IPS-18c (cell line): ENCODE results near the gene TYRP1.

Experiments used
- H3K4me3 ChIP-seq: 2 replicates; pipeline ENCODE4 v1.7.0; 2013; ENCODE audit warnings: low read depth, mild to moderate bottlenecking, low read length, moderate library complexity; ENCODE audit not compliant: insufficient read depth
- H3K9me3 ChIP-seq: one replicate; pipeline ENCODE4 v1.6.1; 2013; ENCODE audit warnings: mild to moderate bottlenecking, low read length, moderate library complexity; ENCODE audit not compliant: control insufficient read depth, insufficient read depth

The TYRP1 gene

DNA sequence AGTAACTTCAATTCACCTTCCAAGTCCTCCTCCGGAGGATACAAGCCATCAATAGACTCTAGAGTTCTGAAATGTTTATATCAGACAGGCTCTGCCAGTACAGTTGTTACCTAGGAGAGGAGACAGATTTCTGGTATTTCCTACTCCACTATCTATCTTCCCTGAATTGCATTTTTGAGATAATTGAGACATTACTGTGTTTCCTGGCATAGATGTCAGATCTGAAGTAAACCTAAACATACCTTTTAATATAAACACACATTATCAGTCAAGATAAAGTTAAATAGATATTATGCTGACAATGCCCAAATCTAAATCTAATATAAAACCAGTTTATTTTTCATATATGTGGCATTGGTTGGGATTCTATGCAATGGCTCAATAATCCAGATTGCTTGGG is 8.2 kb upstream of the TYRP1 start:
- H3K4me3 ChIP-seq, result no peak overlapping the region
- H3K9me3 ChIP-seq, result no peaks in the 10 kb centered on the region

GRCh38 chr9:12689233-12689632 is 4.0 kb upstream of the TYRP1 start:
- no peak overlapping the region for H3K4me3 ChIP-seq
- no peaks in the 10 kb centered on the region for H3K9me3 ChIP-seq

DNA sequence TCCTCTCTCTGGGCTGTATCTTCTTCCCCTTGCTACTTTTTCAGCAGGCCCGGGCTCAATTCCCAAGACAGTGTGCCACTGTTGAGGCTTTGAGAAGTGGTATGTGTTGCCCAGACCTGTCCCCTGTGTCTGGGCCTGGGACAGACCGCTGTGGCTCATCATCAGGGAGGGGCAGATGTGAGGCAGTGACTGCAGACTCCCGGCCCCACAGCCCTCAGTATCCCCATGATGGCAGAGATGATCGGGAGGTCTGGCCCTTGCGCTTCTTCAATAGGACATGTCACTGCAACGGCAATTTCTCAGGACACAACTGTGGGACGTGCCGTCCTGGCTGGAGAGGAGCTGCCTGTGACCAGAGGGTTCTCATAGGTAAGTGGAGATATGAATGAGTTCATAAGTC is 828 bp downstream of the TYRP1 start:
- Histone ChIP-seq H3K9me3 (no peaks in the 10 kb centered on the region), H3K4me3 (no peak overlapping the region)

- Histone ChIP-seq H3K4me3 (no peak overlapping the region), H3K9me3 (no peaks in the 10 kb centered on the region)
These were observed 2.3 kb downstream of the TYRP1 start for GRCh38 chr9:12695474-12695873.

DNA sequence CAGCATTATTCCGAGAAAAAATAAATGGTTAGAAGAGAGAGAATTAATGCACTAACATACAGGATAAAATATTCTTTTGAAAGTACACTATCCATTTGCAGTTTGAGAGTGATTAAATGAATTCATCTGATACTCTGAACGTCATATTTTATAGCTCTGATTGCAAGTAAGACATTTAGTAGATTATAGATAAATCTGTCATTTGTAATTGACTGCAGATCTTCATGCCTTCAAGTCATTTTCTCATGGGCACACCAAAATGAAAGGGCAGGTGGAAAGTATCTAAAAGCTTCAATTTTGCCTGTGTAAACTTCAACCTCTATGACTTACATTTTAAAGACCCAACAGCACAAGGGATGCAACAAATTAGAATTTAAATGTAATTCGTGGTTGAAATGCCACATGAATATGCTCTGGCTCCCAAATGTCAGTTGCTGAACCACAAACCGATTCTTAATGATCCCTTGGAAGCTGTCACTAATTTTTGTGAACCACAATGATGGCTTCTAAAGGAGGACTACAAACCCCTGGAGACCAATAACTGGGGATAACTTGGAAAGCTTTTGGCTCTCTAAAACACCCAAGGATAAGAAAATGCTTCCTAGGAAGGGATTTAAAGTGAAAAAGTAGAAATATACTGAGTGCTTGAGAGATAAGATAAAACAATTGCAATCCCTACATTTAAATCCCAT is 3.9 kb downstream of the TYRP1 start:
- H3K9me3 ChIP-seq, result no peaks in the 10 kb centered on the region
- H3K4me3 ChIP-seq, result no peak overlapping the region

DNA sequence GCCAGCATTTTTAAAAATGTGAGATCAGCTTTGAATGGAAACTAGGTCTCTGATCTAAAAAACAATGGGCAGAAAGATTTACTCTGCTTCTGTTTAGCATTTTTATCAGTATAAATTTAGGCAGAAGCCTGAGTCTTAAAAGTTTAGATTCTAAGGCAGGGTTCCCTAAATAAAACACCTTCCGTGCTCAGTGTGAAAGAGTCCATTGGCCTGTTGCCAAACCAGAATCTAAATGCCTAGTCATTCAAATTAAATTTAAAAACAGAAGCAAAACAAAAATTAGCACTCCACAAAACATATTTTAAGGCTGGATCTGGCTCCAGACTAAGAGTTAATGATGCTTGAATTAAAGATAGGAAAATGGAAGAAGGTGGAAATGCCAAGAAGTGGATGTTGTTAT is 4.5 kb downstream of the TYRP1 start:
- Histone ChIP-seq H3K4me3 (no peak overlapping the region), H3K9me3 (no peaks in the 10 kb centered on the region)

DNA sequence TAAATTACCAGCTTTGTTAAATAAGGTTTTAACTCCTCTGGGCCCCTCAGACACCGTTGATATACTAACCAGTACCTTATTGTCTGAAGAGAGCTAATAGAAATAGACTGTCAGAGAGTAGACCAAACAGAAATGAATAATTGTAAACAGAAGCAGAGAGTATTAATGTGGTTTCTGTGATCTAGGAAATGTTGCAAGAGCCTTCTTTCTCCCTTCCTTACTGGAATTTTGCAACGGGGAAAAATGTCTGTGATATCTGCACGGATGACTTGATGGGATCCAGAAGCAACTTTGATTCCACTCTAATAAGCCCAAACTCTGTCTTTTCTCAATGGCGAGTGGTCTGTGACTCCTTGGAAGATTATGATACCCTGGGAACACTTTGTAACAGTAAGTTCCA is 5.1 kb downstream of the TYRP1 start:
- H3K4me3 ChIP-seq, result no peak overlapping the region
- no peaks in the 10 kb centered on the region for H3K9me3 ChIP-seq

DNA sequence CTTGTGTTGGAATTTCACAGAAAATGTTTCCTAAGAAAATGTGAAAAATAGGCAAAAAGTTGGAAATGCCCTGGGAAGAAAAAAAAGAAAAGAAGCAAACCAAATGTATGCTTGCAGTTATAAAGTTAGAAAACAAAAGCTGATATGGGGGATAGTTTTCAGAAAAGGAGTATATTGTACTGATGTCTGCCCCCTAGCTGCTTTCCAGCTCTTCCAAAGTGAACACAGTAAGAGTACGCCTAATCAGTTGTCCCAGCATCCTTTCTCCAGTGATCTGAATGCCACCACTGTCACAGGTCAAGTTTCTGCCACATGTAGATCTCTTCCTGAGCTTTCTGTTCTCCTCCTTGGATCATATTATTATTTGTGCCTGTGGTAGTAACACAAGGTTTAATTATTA is 5.8 kb downstream of the TYRP1 start:
- Histone ChIP-seq H3K4me3 (no peak overlapping the region), H3K9me3 (no peaks in the 10 kb centered on the region)

GRCh38 chr9:12699529-12699928 is 6.3 kb downstream of the TYRP1 start:
- H3K4me3 ChIP-seq, result no peak overlapping the region
- H3K9me3 ChIP-seq, result no peaks in the 10 kb centered on the region

- Histone ChIP-seq H3K4me3 (no peak overlapping the region), H3K9me3 (no peaks in the 10 kb centered on the region)
These were observed 7.9 kb downstream of the TYRP1 start for GRCh38 chr9:12701126-12701525.

- Histone ChIP-seq H3K4me3 (no peak overlapping the region), H3K9me3 (no peaks in the 10 kb centered on the region)
These were observed 9.1 kb downstream of the TYRP1 start for GRCh38 chr9:12702160-12702758.

GRCh38 chr9:12703996-12704395 is 10.8 kb downstream of the TYRP1 start:
- no peak overlapping the region for H3K4me3 ChIP-seq
- no peaks in the 10 kb centered on the region for H3K9me3 ChIP-seq

DNA sequence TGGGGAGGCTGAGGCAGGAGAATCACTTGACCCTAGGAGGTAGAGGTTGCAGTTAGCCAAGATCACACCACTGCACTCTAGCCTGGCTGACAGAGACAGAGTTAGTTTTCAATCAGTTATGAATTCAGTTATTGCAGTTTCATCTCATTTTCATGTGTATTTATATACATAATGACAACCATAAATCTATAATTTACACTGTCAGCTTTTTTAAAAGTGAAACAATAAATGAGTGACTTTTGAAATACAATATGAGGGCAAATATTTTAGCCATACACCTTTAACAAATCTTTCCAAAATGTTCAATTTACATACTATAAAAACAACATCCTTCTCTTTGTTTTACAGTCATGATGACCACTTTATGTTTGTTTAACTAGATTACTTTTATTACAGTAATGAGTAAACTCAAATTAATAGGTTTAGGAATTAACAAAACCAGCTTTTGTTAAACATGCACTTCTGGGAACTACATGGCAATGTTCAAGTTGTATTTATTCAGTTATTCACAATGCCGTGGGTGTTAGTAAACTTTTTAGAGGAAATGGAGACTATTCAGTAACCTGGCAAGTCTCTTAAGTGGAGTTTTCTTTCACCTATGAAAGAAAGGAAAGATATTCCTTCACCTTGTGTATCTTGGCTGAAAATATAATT is 12.7 kb downstream of the TYRP1 start:
- H3K4me3 ChIP-seq, result no peak overlapping the region
- no peaks in the 10 kb centered on the region for H3K9me3 ChIP-seq

DNA sequence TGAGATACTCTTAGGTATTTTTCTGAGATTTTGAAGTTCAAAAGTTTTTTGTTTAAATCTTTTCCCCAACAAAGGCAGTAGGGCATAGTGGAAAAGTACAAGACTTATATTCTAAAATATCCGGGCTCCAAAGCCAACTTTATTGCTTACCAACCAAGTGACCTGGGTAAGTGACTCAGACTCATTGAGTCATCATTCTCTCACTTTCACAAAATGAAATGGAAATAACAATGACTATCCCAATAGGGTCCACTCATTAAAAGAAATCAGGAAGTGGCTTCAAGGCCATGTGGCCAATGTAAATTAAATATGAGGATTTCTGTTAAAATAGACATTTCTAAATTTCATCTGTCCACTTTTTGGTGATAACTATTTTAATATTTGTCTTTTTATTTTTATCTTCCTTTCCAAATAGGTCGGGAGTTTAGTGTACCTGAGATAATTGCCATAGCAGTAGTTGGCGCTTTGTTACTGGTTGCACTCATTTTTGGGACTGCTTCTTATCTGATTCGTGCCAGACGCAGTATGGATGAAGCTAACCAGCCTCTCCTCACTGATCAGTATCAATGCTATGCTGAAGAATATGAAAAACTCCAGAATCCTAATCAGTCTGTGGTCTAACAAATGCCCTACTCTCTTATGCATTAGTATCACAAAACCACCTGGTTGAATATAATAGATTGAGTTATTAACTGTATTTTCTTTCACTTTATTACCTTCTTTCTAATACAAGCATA is 15.5 kb downstream of the TYRP1 start:
- H3K4me3 ChIP-seq, result no peak overlapping the region
- no peaks in the 10 kb centered on the region for H3K9me3 ChIP-seq

DNA sequence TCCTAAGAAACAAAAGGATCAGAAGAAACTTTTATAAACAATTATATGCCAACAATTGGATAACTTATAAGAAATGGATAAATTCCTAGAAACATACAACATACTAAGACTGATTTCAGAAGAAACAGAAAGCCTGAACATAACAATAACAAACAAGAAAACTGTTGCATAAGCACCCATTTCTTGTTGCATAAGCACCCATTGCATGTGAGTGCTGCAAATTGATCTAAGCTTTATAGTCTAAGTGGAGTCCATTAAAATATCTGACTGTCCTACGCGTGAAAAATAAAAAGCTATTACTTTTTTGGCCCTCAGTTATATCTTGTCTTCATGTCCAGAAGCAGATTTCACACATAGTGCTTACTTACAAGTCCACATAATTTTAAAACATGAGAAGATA is 19.3 kb downstream of the TYRP1 start:
- H3K4me3 ChIP-seq, result no peak overlapping the region
- no peaks in the 10 kb centered on the region for H3K9me3 ChIP-seq

DNA sequence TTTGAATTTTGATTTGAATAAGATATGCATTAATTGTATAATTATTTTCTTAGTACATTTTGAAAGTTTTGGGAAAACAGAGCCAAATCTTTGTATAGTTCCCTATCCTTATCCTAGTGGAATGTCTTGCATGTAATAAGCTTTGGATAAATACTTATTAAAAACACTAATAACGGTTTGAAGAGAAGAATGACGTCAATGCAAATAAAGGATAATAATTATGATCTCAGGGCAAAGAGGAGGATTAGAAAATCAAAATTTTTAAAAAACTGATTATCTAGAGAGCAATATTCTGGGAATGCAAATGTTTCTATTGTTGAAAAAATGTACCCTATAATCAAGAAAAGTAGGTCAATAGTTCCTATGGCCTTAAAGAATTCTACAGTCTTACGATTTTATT is 22.1 kb downstream of the TYRP1 start:
- Histone ChIP-seq H3K9me3 (no peaks in the 10 kb centered on the region), H3K4me3 (no peak overlapping the region)

- Histone ChIP-seq H3K4me3 (no peak overlapping the region), H3K9me3 (no peaks in the 10 kb centered on the region)
These were observed 23.8 kb downstream of the TYRP1 start for GRCh38 chr9:12716823-12717600.
